Fibroblast of lung (primary cell): ENCODE results near the gene ST6GALNAC5. TPM values are rescaled to one million over a fixed set of nuclear protein-coding genes. Genes with fewer than 3 reads are reported as not detected.

Source experiments
- DNase-seq, 2 donors: peaks; one replicate each; pipeline versions ENCODE4 v3.0.0 to v3.0.0-alpha.2; 2010; ENCODE audit warnings: low read depth in 2 of 2
- H2AFZ ChIP-seq: 2 replicates; pipeline ENCODE4 v1.5.1; 2012; ENCODE audit warnings: low read length, control low read depth, inconsistent platforms
- H3K27ac ChIP-seq: 2 replicates; pipeline ENCODE4 v1.5.1; 2011; ENCODE audit warnings: low read length, control low read depth; ENCODE audit not compliant: insufficient read depth
- H3K27me3 ChIP-seq: 2 replicates; pipeline ENCODE4 v1.5.1; 2011; ENCODE audit warnings: mild to moderate bottlenecking, low read length; ENCODE audit not compliant: control insufficient read depth, insufficient read depth
- H3K36me3 ChIP-seq: 2 replicates; pipeline ENCODE4 v1.5.1; 2011; ENCODE audit warnings: low read length; ENCODE audit not compliant: control insufficient read depth, insufficient read depth
- H3K4me1 ChIP-seq: 2 replicates; pipeline ENCODE4 v1.5.1; 2011; ENCODE audit warnings: low read length; ENCODE audit not compliant: control insufficient read depth, insufficient read depth; ENCODE audit errors: extremely low read depth
- H3K4me2 ChIP-seq: 2 replicates; pipeline ENCODE4 v1.5.1; 2011; ENCODE audit warnings: low read length, control low read depth; ENCODE audit not compliant: insufficient read depth; ENCODE audit errors: extremely low read depth
- H3K4me3 ChIP-seq, 4 experiments: fragments of 200-600 bp in 1 of 4; sonication (generic) in 1 of 4; replicated peaks in 1 of 4; 2 replicates each; pipeline ENCODE4 v1.5.1; 2011 to 2016; ENCODE audit warnings: low read length in 4 of 4, low read depth in 3 of 4, mild to moderate bottlenecking in 3 of 4, control low read depth in 2 of 4, inconsistent platforms in 1 of 4, mixed read lengths in 1 of 4; ENCODE audit not compliant: insufficient read depth in 1 of 4; ENCODE audit errors: control extremely low read depth in 1 of 4
- H3K79me2 ChIP-seq: 2 replicates; pipeline ENCODE4 v1.5.1; 2012; ENCODE audit warnings: mild to moderate bottlenecking, low read length, inconsistent platforms; ENCODE audit not compliant: control insufficient read depth, insufficient read depth
- H3K9ac ChIP-seq: 2 replicates; pipeline ENCODE4 v1.5.1; 2011; ENCODE audit warnings: mild to moderate bottlenecking, low read length, control low read depth; ENCODE audit not compliant: insufficient read depth
- H3K9me3 ChIP-seq: 2 replicates; pipeline ENCODE4 v1.5.1; 2012; ENCODE audit warnings: low read depth, low read length; ENCODE audit not compliant: control insufficient read depth, insufficient read depth
- H4K20me1 ChIP-seq: 2 replicates; pipeline ENCODE4 v1.5.1; 2011; ENCODE audit warnings: low read length; ENCODE audit not compliant: control insufficient read depth, insufficient read depth; ENCODE audit errors: extremely low read depth
- CTCF ChIP-seq, 2 donors: IDR thresholded peaks in 1 of 2; conservative IDR thresholded peaks in 1 of 2; 1 replicate in 1 of 2; 2 replicates in 1 of 2; pipeline ENCODE4 v1.5.1; 2011 to 2012; ENCODE audit warnings: low read length in 2 of 2, control low read depth in 1 of 2, inconsistent platforms in 1 of 2, low read depth in 1 of 2, mild to moderate bottlenecking in 1 of 2
- EZH2 ChIP-seq: IDR thresholded peaks from 2 replicates; pipeline ENCODE4 v1.5.1; 2012; ENCODE audit warnings: low read length, control low read depth, mild to moderate bottlenecking; ENCODE audit errors: missing control alignments
- polyA plus RNA-seq, 2 donors: library from polyadenylated mRNA; depleted of rRNA in 1 of 2; stranded (reverse) in 1 of 2; unstranded in 1 of 2; fragments of >200 nt; gene quantifications; 2 replicates each; pipeline ENCODE4 v1.2.1, GENCODE V29; 2011 to 2012; ENCODE audit warnings: missing spikeins in 1 of 2
- total RNA-seq: library from RNA; depleted of rRNA; stranded (reverse); fragments of >200 nt; gene quantifications from 2 replicates; pipeline ENCODE4 v1.2.1, GENCODE V29; 2014

ST6GALNAC5 gene
- total and polyA plus RNA-seq, 2 donors (not counting 1 experiment from before 2014, with no cell fraction given): 0.37 to 0.83 TPM

GRCh38 chr1:76865696-76866286 lies 1.5 kb upstream of the ST6GALNAC5 start:
- TF ChIP-seq CTCF (conservative IDR thresholded peaks at IDR 0.05 in 1 of 2, IDR thresholded peaks at IDR 0.05 in 1 of 2; ENCODE audit: low read depth in 1 of 2, low read length in 2 of 2) (no peak), EZH2 (no peak)
- Histone ChIP-seq H3K4me1 (no peaks in the 10 kb centered on the region), H3K4me3 (no peak overlapping the region), H2AFZ (no peak overlapping the region), H3K79me2 (no peaks in the 10 kb centered on the region), H3K27ac (no peak overlapping the region), H3K27me3 (peaks cover 8% of the 10 kb centered on the region), H3K9ac (no peak overlapping the region), H3K4me2 (no peak overlapping the region), H4K20me1 (no peaks in the 10 kb centered on the region), H3K9me3 (no peaks in the 10 kb centered on the region), H3K36me3 (no peaks in the 10 kb centered on the region)
- DNase-seq: peak in 1 of 2 donors; percentile 34

- Histone ChIP-seq H3K36me3 (no peaks in the 10 kb centered on the region), H2AFZ (no peak overlapping the region)
Measured at GRCh38 chr1:76866566-76866965, 714 bp upstream of the ST6GALNAC5 start.

More at GRCh38 chr1:76866566-76866965, 714 bp upstream of the ST6GALNAC5 start:
- Histone ChIP-seq H4K20me1 (no peaks in the 10 kb centered on the region), H3K27ac (no peak overlapping the region), H3K9me3 (no peaks in the 10 kb centered on the region), H3K4me2 (no peak overlapping the region), H3K27me3 (peaks cover 8% of the 10 kb centered on the region), H3K4me1 (no peaks in the 10 kb centered on the region), H3K9ac (no peak overlapping the region), H3K4me3 (no peak overlapping the region), H3K79me2 (no peaks in the 10 kb centered on the region)
- no peak for TF ChIP-seq EZH2
- TF ChIP-seq CTCF (conservative IDR thresholded peaks at IDR 0.05 in 1 of 2, IDR thresholded peaks at IDR 0.05 in 1 of 2; ENCODE audit: low read depth in 1 of 2, low read length in 2 of 2): no peak
- peak in 1 of 2 donors; percentile 4 for DNase-seq
